IPS DF 19.7 (cell line): Measurements from ENCODE around the gene URAD.

ENCODE experiments used
- DNase-seq: peaks from one replicate; pipeline ENCODE4 v3.0.0-alpha.2; 2013; ENCODE audit warnings: low read depth, low spot score

The URAD gene

GRCh38 chr13:28000567-28000966 lies 12.1 kb upstream of the URAD start:
- DNase-seq, result no peak

GRCh38 chr13:27997904-27998522 lies 9.5 kb upstream of the URAD start:
- no peak for DNase-seq

DNA sequence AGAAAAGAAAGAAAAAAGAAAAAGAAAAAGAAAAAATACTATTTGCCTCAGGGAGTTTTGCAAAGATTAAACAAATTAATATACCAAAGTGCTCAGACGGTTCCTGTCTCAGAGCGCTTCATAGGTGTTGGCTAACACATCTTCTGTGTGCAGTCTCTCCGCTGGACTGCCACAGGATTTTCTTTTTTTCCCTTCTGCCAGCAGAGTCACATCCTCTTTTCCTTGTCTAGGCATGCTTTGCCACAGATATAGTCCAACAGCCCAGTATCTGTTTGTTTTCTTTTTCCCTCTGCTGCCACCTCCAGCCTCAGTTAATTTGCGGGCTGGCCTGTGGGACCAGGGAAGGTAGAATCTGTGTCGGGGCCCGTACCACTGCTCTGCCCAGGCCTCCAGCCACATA lies 3.4 kb upstream of the URAD start:
- no peak for DNase-seq

DNA sequence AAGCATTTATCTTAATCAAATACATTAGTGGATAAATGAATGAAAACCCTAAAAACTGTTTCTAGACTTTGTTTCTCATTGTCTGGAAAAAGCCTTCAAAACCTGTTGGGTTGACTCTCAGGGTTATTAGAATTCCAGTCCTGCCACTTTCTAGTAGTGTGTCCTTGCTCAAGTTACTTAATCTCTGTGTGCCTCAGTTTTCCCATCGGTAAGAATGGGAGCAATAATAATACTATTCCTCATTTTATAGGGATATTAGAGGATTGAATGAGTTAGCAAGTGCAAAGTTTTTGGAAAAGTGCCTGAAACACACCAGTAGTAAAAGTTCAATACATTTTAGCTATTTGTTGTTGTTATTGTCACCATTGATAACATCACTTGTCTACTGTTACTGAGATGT lies 2.9 kb downstream of the URAD start:
- no peak for DNase-seq

GRCh38 chr13:27982361-27982760 lies 6.1 kb downstream of the URAD start:
- no peak for DNase-seq

- DNase-seq, result no peak
Observed at GRCh38 chr13:27981006-27981708, 7.3 kb downstream of the URAD start.

- no peak for DNase-seq
Observed at GRCh38 chr13:27980280-27980998, 8.1 kb downstream of the URAD start.

DNA sequence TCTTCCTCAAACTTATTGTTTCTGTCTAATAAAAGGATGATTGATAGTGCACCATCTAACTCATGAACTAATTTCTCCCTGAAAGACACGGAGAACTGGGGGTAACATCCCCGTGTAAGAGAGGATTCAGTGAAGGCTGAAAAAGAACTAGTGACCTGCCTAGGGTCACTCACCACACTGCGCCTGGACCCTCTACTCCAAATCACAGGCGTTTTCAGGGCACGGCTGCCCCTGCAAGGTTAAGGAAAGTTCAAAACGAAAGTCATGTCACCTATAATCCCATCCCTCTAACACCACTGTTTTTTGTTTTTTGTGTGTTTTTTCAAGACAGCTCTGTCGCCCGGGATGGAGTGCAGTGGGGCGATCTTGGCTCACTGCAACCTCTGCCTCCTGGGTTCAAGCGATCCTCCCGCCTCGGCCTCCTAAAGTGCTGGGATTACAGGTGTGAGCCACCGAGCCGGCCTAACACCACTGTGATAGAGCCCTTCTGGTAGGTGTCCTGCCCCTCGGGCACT lies 8.7 kb downstream of the URAD start:
- DNase-seq, result no peak

- no peak for DNase-seq
Observed at GRCh38 chr13:27979001-27979643, 9.4 kb downstream of the URAD start.

- no peak for DNase-seq
Observed at GRCh38 chr13:27978301-27978968, 10.1 kb downstream of the URAD start.

DNA sequence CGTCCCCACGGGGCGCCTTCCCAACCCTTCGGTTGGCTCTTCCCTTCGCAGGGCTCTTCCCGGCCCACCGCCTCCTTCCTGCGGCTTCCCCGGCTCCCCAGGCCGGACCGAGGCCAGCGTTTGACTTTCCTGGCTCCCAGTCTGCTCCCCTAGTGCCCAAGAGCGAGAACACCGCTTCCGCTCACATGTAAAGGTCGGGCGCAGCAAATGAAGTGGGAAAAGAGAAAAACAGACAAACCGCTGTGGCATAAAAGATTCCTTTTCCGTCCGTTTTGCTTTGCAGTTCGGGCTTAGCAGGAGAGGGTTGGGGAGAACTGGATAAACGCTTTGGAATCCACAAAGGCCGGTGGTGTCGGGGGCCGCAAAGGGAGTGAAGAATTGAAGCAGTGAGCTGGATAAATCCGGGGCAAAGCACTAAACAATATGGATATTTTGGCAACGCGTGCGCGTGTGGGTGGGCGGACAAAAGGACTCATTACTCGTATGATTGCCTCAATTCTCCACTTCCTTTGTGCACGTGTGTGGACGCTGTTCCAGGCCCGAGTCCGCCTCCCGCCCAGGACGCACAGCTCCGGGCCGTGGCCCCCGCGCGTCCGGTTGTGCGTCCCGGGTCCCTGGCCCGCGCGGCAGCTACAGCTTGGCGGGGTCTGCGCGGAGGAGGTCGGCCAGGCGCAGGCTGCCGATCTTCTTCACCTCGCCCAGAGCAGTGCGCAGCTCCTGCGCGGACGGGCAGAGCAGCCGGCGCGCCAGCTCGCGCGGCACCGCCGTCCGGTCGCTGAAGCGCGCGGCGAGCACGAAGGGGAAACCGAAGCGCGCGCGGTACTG lies 10.8 kb downstream of the URAD start:
- DNase-seq, result no peak

DNA sequence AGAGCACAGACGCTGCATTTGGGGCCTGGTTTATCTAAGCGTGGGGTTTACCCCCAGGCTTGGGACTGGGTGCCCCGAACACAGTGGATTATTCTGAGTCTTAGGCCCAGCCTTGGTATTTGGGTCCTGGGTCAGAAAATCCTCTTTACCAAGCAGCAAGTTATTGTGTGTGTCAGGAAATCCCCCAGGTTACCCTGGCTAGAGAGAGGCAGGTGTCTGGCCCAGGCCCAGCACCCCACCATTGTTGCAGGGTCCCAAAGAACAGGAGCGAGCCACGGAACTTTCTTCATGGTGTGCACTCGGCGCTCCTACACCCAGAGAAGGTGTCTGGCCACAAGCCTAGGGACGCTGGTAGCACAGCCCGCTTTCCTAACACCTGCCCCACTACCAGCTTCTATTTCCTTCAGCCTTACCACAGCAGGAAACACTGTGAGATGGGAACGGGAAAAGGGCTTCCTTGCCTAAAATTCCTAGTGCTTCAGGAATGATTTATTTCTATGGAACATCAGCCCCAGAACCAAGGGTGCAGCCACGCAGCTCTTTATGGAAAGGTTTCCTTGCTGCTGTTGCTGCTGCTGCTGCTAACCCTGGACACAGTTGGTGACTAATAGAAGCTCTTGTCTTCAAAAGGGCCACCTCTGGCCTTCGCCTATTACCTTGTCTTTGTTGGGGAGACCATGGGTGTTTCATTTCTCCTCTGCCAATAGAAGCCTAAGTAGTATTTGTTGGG lies 12.0 kb downstream of the URAD start:
- no peak for DNase-seq

- no peak for DNase-seq
Observed at GRCh38 chr13:27975564-27976361, 12.7 kb downstream of the URAD start.

DNA sequence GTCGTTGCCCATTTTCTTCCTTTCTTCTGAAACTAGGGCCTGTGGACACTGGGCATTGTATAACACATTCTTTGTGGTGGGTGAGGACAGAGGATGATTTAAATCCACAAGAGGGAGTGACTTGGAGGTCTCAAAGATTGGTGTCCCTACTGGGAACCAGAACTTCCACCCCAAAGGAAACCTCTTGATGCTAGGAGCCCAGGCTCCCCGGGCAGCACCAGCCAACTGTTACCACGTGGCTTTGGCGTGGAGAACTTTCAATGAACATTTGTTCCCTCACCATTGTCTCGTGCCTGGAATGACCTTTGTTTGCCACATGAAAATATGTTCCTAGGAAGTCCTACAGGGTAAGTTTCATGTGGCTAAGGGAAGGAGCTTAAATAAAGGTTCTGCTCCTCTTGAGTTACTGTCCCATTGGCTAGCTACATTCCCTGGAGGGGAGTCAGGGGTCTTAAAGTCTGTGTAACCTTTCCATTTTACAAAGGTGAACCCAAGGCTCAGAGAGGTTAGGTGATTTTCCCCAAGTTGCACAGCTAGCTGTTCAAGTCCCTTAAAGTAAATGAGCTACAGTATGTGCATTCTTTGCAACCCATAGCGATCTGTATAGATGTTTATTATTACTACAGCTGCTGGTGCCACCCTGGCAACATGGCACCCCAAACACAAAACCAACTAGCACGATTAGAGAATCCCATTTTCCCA lies 14.4 kb downstream of the URAD start:
- no peak for DNase-seq

DNA sequence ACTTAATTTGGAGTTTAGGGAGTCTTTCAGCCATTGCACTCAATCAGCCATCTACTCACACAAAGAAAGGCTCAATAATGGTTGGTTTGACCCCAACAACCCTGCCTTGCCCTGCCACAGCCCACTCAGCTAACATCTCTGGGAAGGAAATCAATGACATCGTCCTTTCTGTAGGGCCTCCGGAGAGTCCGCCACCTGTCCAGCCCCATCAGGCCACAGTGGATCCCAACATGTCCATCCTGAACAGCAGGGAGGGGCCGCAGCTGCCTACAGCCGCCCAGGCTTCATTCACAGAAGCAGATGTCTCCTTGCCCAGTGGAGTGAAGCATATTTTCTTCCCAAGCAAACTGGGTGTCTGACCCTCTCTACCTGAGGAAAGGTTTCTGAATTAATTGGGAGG lies 15.2 kb downstream of the URAD start:
- no peak for DNase-seq

DNA sequence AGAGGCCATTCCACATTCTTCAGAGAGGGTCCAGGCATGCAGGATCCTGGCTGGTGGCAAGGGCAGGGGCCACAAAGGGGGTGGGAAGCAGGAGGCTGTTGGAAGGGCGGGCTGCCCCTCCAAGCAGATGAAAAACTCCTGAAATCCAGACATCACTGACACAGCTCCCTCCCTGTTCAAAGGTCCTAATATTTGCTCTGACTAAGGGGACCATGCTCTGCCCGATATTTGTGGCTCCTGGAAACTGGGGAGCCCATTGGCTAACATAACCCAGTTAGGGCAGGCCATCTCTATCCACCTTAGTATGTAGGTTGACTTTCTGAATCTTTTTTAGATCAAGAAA lies 16.0 kb downstream of the URAD start:
- no peak for DNase-seq

DNA sequence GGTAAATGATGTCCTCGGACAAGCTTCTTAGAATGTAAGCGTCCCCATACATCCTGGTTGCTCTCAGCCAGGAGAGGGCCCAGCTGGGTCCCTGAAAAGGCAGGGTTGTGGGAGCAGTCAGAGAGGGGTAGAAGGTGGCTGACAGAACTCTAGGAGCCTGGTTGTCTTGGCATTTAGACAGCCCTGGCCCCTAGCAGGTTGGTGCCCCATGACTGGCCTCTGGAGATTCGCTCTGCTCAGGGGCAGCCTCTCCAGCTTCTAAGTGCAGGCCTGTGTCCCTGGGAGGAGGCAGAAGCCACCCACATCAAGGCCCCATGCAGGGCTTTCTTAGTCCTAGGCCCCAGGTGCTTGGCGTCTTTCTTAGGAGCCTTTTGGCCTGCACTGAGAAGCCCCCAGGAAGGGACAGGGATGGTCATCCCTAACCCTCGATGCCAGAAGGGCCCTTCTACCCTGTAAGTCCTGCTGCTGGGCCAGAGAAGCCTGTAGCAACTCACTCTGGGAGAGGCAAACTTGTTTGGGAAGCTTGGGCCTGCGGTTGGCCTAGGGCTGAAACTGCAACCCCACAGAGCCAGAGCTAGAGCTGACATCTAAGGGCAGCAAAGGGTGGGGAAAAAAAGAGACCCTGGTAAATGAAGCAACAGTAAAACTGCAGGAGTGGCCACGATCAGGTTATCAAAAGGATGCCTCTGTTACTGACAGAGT lies 16.6 kb downstream of the URAD start:
- DNase-seq, result no peak

- DNase-seq, result no peak
Observed at GRCh38 chr13:27971236-27971645, 17.3 kb downstream of the URAD start.
